Smooth muscle cell (in vitro differentiated cells): Measurements from ENCODE around the gene HIGD2B. TPM values are rescaled to one million over a fixed set of nuclear protein-coding genes. Genes with fewer than 3 reads are reported as not detected.
"Not testable (repeated sequence)": the region's sequence is repeated elsewhere in the genome, so short reads cannot be mapped to it uniquely, and the experiment has no call there.

Source experiments
- DNase-seq: peaks from one replicate; lab custom pipeline; 2025; ENCODE audit not compliant: unreplicated experiment; lab: John Stamatoyannopoulos, UW
- H2AFZ ChIP-seq: fragments of 200-600 bp; sonication (generic); 2 replicates; pipeline ENCODE4 v1.6.0; 2016; ENCODE audit warnings: antibody characterized with exemption, low read depth, mild to moderate bottlenecking
- H3F3A ChIP-seq: fragments of 200-600 bp; sonication (generic); 2 replicates; pipeline ENCODE4 v1.6.0; 2017; ENCODE audit warnings: antibody characterized with exemption, low read depth
- H3K27ac ChIP-seq: fragments of 200-600 bp; sonication (generic); 2 replicates; pipeline ENCODE4 v1.5.1; 2016; ENCODE audit warnings: low read depth, mild to moderate bottlenecking
- H3K27me3 ChIP-seq: fragments of 200-600 bp; sonication (generic); 2 replicates; pipeline ENCODE4 v1.6.1; 2016; ENCODE audit warnings: low read depth, mild to moderate bottlenecking
- H3K36me3 ChIP-seq: fragments of 200-600 bp; sonication (generic); 2 replicates; pipeline ENCODE4 v1.5.1; 2016; ENCODE audit warnings: low read depth
- H3K4me1 ChIP-seq: fragments of 200-600 bp; sonication (generic); 2 replicates; pipeline ENCODE4 v1.5.1; 2016; ENCODE audit warnings: low read depth
- H3K4me2 ChIP-seq: fragments of 200-600 bp; sonication (generic); 2 replicates; pipeline ENCODE4 v1.6.0; 2016; ENCODE audit warnings: mild to moderate bottlenecking
- H3K4me3 ChIP-seq: fragments of 200-600 bp; sonication (generic); 2 replicates; pipeline ENCODE4 v1.5.1; 2016; ENCODE audit warnings: mild to moderate bottlenecking
- H3K79me2 ChIP-seq: fragments of 200-600 bp; sonication (generic); 2 replicates; pipeline ENCODE4 v1.6.0; 2016; ENCODE audit warnings: low read depth, mild to moderate bottlenecking
- H3K9ac ChIP-seq: fragments of 200-600 bp; sonication (generic); 2 replicates; pipeline ENCODE4 v1.6.0; 2016; ENCODE audit warnings: low read depth
- H3K9me3 ChIP-seq: fragments of 200-600 bp; sonication (generic); replicated peaks from 2 replicates; pipeline ENCODE4 v1.5.1; 2016; ENCODE audit warnings: low read depth
- H4K20me1 ChIP-seq: fragments of 200-600 bp; sonication (generic); 2 replicates; pipeline ENCODE4 v1.6.0; 2016; ENCODE audit warnings: low read depth
- CTCF ChIP-seq: fragments of 200-600 bp; sonication (generic); IDR thresholded peaks from 2 replicates; pipeline ENCODE4 v1.5.1; 2017; ENCODE audit warnings: borderline replicate concordance, mild to moderate bottlenecking, antibody characterized with exemption; ENCODE audit not compliant: insufficient read depth, poor library complexity, severe bottlenecking
- WGBS: methylation state at CpG from one replicate; pipeline ENCODE4 v1.1.7; 2016; ENCODE audit warnings: low lambda C conversion rate; 5-methylcytosine and 5-hydroxymethylcytosine counted together
- polyA plus RNA-seq: library from polyadenylated mRNA; unstranded; fragments of >200 nt; fragmentation: Nextera tagmentation; extraction: Ambion mirVana; gene quantifications from 2 replicates; pipeline ENCODE4 v1.2.1, GENCODE V29; 2016
- total RNA-seq: library from RNA; depleted of rRNA; stranded (reverse); fragments of >200 nt; gene quantifications from 2 replicates; pipeline ENCODE4 v1.2.3, GENCODE V29; 2014

Gene HIGD2B
- total and polyA plus RNA-seq, 2 experiments from 2014 or later, result not detected

GRCh38 chr15:72732516-72732915, 46.5 kb upstream of the HIGD2B start:
- H3K4me1 ChIP-seq, result no peaks in the 10 kb centered on the region
- H4K20me1 ChIP-seq, result no peaks in the 10 kb centered on the region
- no peaks in the 10 kb centered on the region for H3K79me2 ChIP-seq
- TF ChIP-seq CTCF, result no peak
- no peak overlapping the region for H3K9ac ChIP-seq
- H3K27ac ChIP-seq, result no peak overlapping the region
- no peak overlapping the region for H2AFZ ChIP-seq
- H3F3A ChIP-seq, result no peaks in the 10 kb centered on the region
- WGBS, result 93% methylated on average over 4 of the region's 4 CpGs
- H3K4me2 ChIP-seq, result no peak overlapping the region
- peaks cover 7% of the 10 kb centered on the region for H3K36me3 ChIP-seq
- no peak overlapping the region for H3K4me3 ChIP-seq
- no peak for DNase-seq
- no peaks in the 10 kb centered on the region for H3K27me3 ChIP-seq
- H3K9me3 ChIP-seq, result no peaks in the 10 kb centered on the region

GRCh38 chr15:72732086-72732485, 46.1 kb upstream of the HIGD2B start:
- H3K27me3 ChIP-seq, result no peaks in the 10 kb centered on the region
- no peak overlapping the region for H3K4me3 ChIP-seq
- H3K9me3 ChIP-seq, result no peaks in the 10 kb centered on the region
- no peaks in the 10 kb centered on the region for H4K20me1 ChIP-seq
- no peak overlapping the region for H3K9ac ChIP-seq
- H3K27ac ChIP-seq, result no peak overlapping the region
- H2AFZ ChIP-seq, result no peak overlapping the region
- H3K4me1 ChIP-seq, result no peaks in the 10 kb centered on the region
- H3F3A ChIP-seq, result no peaks in the 10 kb centered on the region
- no peak for TF ChIP-seq CTCF
- peaks cover 3% of the 10 kb centered on the region for H3K36me3 ChIP-seq
- no peaks in the 10 kb centered on the region for H3K79me2 ChIP-seq
- no peak for DNase-seq
- H3K4me2 ChIP-seq, result no peak overlapping the region

- no peak overlapping the region for H3K9ac ChIP-seq
- no peak for DNase-seq
- H4K20me1 ChIP-seq, result no peaks in the 10 kb centered on the region
- no peaks in the 10 kb centered on the region for H3K4me1 ChIP-seq
- 78% methylated on average over 1 of the region's 1 CpG for WGBS
- no peaks in the 10 kb centered on the region for H3K9me3 ChIP-seq
- H3F3A ChIP-seq, result no peaks in the 10 kb centered on the region
- no peak overlapping the region for H3K27ac ChIP-seq
- H3K4me2 ChIP-seq, result no peak overlapping the region
- H3K36me3 ChIP-seq, result no peaks in the 10 kb centered on the region
- no peaks in the 10 kb centered on the region for H3K79me2 ChIP-seq
- H3K27me3 ChIP-seq, result no peaks in the 10 kb centered on the region
- H3K4me3 ChIP-seq, result no peak overlapping the region
- no peak for TF ChIP-seq CTCF
- no peak overlapping the region for H2AFZ ChIP-seq
Measured at GRCh38 chr15:72728821-72729220, 42.8 kb upstream of the HIGD2B start.

GRCh38 chr15:72728249-72728648, 42.3 kb upstream of the HIGD2B start:
- H3K27ac ChIP-seq, H3K9me3 ChIP-seq, H2AFZ ChIP-seq, H3K4me3 ChIP-seq, H3K9ac ChIP-seq, H3K27me3 ChIP-seq, DNase-seq, H3K4me2 ChIP-seq, H3F3A ChIP-seq, H3K4me1 ChIP-seq, H3K36me3 ChIP-seq, H3K79me2 ChIP-seq, H4K20me1 ChIP-seq: not testable (repeated sequence)
- WGBS, result 53% methylated on average over 1 of the region's 1 CpG
